ENCODE data around the gene JAK1.

Gene JAK1

GRCh38 chr1:64944913-64945312, 21.4 kb downstream of the JAK1 start:
- Histone ChIP-seq H3K9ac (ENCODE audit: low read length) (no peak overlapping the region), H3K4me1 (ENCODE audit: control insufficient read depth, insufficient read depth, low read length) (peaks cover 10% of the 10 kb centered on the region), H3K36me3 (ENCODE audit: control insufficient read depth, insufficient read depth, low read length) (no peaks in the 10 kb centered on the region), H3K9me3 (ENCODE audit: control insufficient read depth, insufficient read depth, low read depth, low read length) (no peaks in the 10 kb centered on the region), H3K4me3 (ENCODE audit: low read depth, low read length) (no peak overlapping the region), H3K27ac (ENCODE audit: low read depth, low read length) (no peak overlapping the region), H3K27me3 (ENCODE audit: control insufficient read depth, insufficient read depth, low read length) (no peaks in the 10 kb centered on the region)

- Histone ChIP-seq H3K36me3 (ENCODE audit: control insufficient read depth, insufficient read depth, low read length) (no peaks in the 10 kb centered on the region), H3K9me3 (ENCODE audit: control insufficient read depth, insufficient read depth, low read depth, low read length) (no peaks in the 10 kb centered on the region), H3K4me3 (ENCODE audit: low read depth, low read length) (no peak overlapping the region), H3K4me1 (ENCODE audit: control insufficient read depth, insufficient read depth, low read length) (no peaks in the 10 kb centered on the region), H3K27me3 (ENCODE audit: control insufficient read depth, insufficient read depth, low read length) (no peaks in the 10 kb centered on the region), H3K9ac (ENCODE audit: low read length) (no peak overlapping the region), H3K27ac (ENCODE audit: low read depth, low read length) (no peak overlapping the region)
These were observed 23.7 kb downstream of the JAK1 start for GRCh38 chr1:64942675-64943074.

GRCh38 chr1:64942118-64942517, 24.2 kb downstream of the JAK1 start:
- Histone ChIP-seq H3K9ac (ENCODE audit: low read length) (no peak overlapping the region), H3K36me3 (ENCODE audit: control insufficient read depth, insufficient read depth, low read length) (no peaks in the 10 kb centered on the region), H3K4me1 (ENCODE audit: control insufficient read depth, insufficient read depth, low read length) (no peaks in the 10 kb centered on the region), H3K27ac (ENCODE audit: low read depth, low read length) (no peak overlapping the region), H3K27me3 (ENCODE audit: control insufficient read depth, insufficient read depth, low read length) (no peaks in the 10 kb centered on the region), H3K4me3 (ENCODE audit: low read depth, low read length) (no peak overlapping the region), H3K9me3 (ENCODE audit: control insufficient read depth, insufficient read depth, low read depth, low read length) (no peaks in the 10 kb centered on the region)

- H3K27me3 ChIP-seq (ENCODE audit: control insufficient read depth, insufficient read depth, low read length): no peaks in the 10 kb centered on the region
- no peak overlapping the region for H3K9ac ChIP-seq (ENCODE audit: low read length)
- no peaks in the 10 kb centered on the region for H3K4me1 ChIP-seq (ENCODE audit: control insufficient read depth, insufficient read depth, low read length)
- H3K36me3 ChIP-seq (ENCODE audit: control insufficient read depth, insufficient read depth, low read length): no peaks in the 10 kb centered on the region
- no peak overlapping the region for H3K27ac ChIP-seq (ENCODE audit: low read depth, low read length)
- no peak overlapping the region for H3K4me3 ChIP-seq (ENCODE audit: low read depth, low read length)
- no peaks in the 10 kb centered on the region for H3K9me3 ChIP-seq (ENCODE audit: control insufficient read depth, insufficient read depth, low read depth, low read length)
These were observed 24.8 kb downstream of the JAK1 start for GRCh38 chr1:64941461-64942117.

GRCh38 chr1:64940025-64940424, 26.3 kb downstream of the JAK1 start:
- no peaks in the 10 kb centered on the region for H3K9me3 ChIP-seq (ENCODE audit: control insufficient read depth, insufficient read depth, low read depth, low read length)
- H3K27ac ChIP-seq (ENCODE audit: low read depth, low read length): no peak overlapping the region
- H3K4me1 ChIP-seq (ENCODE audit: control insufficient read depth, insufficient read depth, low read length): no peaks in the 10 kb centered on the region
- H3K27me3 ChIP-seq (ENCODE audit: control insufficient read depth, insufficient read depth, low read length): no peaks in the 10 kb centered on the region
- H3K4me3 ChIP-seq (ENCODE audit: low read depth, low read length): no peak overlapping the region
- H3K36me3 ChIP-seq (ENCODE audit: control insufficient read depth, insufficient read depth, low read length): no peaks in the 10 kb centered on the region
- H3K9ac ChIP-seq (ENCODE audit: low read length): no peak overlapping the region

- H3K9me3 ChIP-seq (ENCODE audit: control insufficient read depth, insufficient read depth, low read depth, low read length): no peaks in the 10 kb centered on the region
- no peak overlapping the region for H3K4me3 ChIP-seq (ENCODE audit: low read depth, low read length)
- no peak overlapping the region for H3K9ac ChIP-seq (ENCODE audit: low read length)
- H3K27me3 ChIP-seq (ENCODE audit: control insufficient read depth, insufficient read depth, low read length): no peaks in the 10 kb centered on the region
- H3K4me1 ChIP-seq (ENCODE audit: control insufficient read depth, insufficient read depth, low read length): peaks cover 7% of the 10 kb centered on the region
- no peak overlapping the region for H3K27ac ChIP-seq (ENCODE audit: low read depth, low read length)
- no peaks in the 10 kb centered on the region for H3K36me3 ChIP-seq (ENCODE audit: control insufficient read depth, insufficient read depth, low read length)
These were observed 27.4 kb downstream of the JAK1 start for GRCh38 chr1:64938991-64939390.

- Histone ChIP-seq H3K36me3 (ENCODE audit: control insufficient read depth, insufficient read depth, low read length) (no peaks in the 10 kb centered on the region), H3K4me1 (ENCODE audit: control insufficient read depth, insufficient read depth, low read length) (peaks cover 16% of the 10 kb centered on the region), H3K4me3 (ENCODE audit: low read depth, low read length) (no peak overlapping the region), H3K27me3 (ENCODE audit: control insufficient read depth, insufficient read depth, low read length) (no peaks in the 10 kb centered on the region), H3K27ac (ENCODE audit: low read depth, low read length) (no peak overlapping the region), H3K9me3 (ENCODE audit: control insufficient read depth, insufficient read depth, low read depth, low read length) (no peaks in the 10 kb centered on the region), H3K9ac (ENCODE audit: low read length) (no peak overlapping the region)
These were observed 29.4 kb downstream of the JAK1 start for GRCh38 chr1:64936956-64937355.

GRCh38 chr1:64935551-64936155, 30.7 kb downstream of the JAK1 start:
- H3K36me3 ChIP-seq (ENCODE audit: control insufficient read depth, insufficient read depth, low read length): no peaks in the 10 kb centered on the region
- no peaks in the 10 kb centered on the region for H3K27me3 ChIP-seq (ENCODE audit: control insufficient read depth, insufficient read depth, low read length)
- H3K9me3 ChIP-seq (ENCODE audit: control insufficient read depth, insufficient read depth, low read depth, low read length): no peaks in the 10 kb centered on the region

GRCh38 chr1:64934878-64935275, 31.5 kb downstream of the JAK1 start:
- H3K36me3 ChIP-seq (ENCODE audit: control insufficient read depth, insufficient read depth, low read length): no peaks in the 10 kb centered on the region
- H3K4me3 ChIP-seq (ENCODE audit: low read depth, low read length): no peak overlapping the region
- no peak overlapping the region for H3K9ac ChIP-seq (ENCODE audit: low read length)
- no peaks in the 10 kb centered on the region for H3K27me3 ChIP-seq (ENCODE audit: control insufficient read depth, insufficient read depth, low read length)
- H3K4me1 ChIP-seq (ENCODE audit: control insufficient read depth, insufficient read depth, low read length): peaks cover 16% of the 10 kb centered on the region
- H3K9me3 ChIP-seq (ENCODE audit: control insufficient read depth, insufficient read depth, low read depth, low read length): no peaks in the 10 kb centered on the region
- H3K27ac ChIP-seq (ENCODE audit: low read depth, low read length): no peak overlapping the region

More at GRCh38 chr1:64935551-64936155, 30.7 kb downstream of the JAK1 start:
- Histone ChIP-seq H3K4me1 (ENCODE audit: control insufficient read depth, insufficient read depth, low read length) (peaks cover 16% of the 10 kb centered on the region), H3K27ac (ENCODE audit: low read depth, low read length) (no peak overlapping the region), H3K9ac (ENCODE audit: low read length) (no peak overlapping the region), H3K4me3 (ENCODE audit: low read depth, low read length) (no peak overlapping the region)

GRCh38 chr1:64934115-64934877, 32.1 kb downstream of the JAK1 start:
- Histone ChIP-seq H3K4me1 (ENCODE audit: control insufficient read depth, insufficient read depth, low read length) (peaks cover 16% of the 10 kb centered on the region), H3K36me3 (ENCODE audit: control insufficient read depth, insufficient read depth, low read length) (no peaks in the 10 kb centered on the region), H3K9ac (ENCODE audit: low read length) (no peak overlapping the region), H3K4me3 (ENCODE audit: low read depth, low read length) (no peak overlapping the region), H3K27ac (ENCODE audit: low read depth, low read length) (no peak overlapping the region), H3K9me3 (ENCODE audit: control insufficient read depth, insufficient read depth, low read depth, low read length) (no peaks in the 10 kb centered on the region), H3K27me3 (ENCODE audit: control insufficient read depth, insufficient read depth, low read length) (no peaks in the 10 kb centered on the region)

All from HUES6 (cell line).